RWPE2 (cell line): ENCODE results near the gene ADGRL2.

ENCODE experiments used
- ATAC-seq: fragments of 200-7000 bp; cut with Tn5 transposase; 3 replicates; pipeline ENCODE4 v1.9.1; 2021; ENCODE audit warnings: low read depth
- DNase-seq: peaks from one replicate; pipeline ENCODE4 v3.0.0-alpha.2; 2020; ENCODE audit warnings: low spot score
- H3K27ac ChIP-seq: fragments of 450-650 bp; 2 replicates; pipeline ENCODE4 v1.5.1; 2017; ENCODE audit warnings: mild to moderate bottlenecking; ENCODE audit not compliant: poor library complexity, severe bottlenecking
- H3K27me3 ChIP-seq: fragments of 250-450 bp; sonication (Bioruptor Pico); 2 replicates; pipeline ENCODE4 v1.5.1; 2021; ENCODE audit warnings: mild to moderate bottlenecking, moderate library complexity; ENCODE audit not compliant: insufficient read depth, poor library complexity, severe bottlenecking
- H3K36me3 ChIP-seq: fragments of 250-450 bp; sonication (Bioruptor Pico); 2 replicates; pipeline ENCODE4 v1.5.1; 2020; ENCODE audit warnings: low read depth, mild to moderate bottlenecking, moderate library complexity
- H3K4me1 ChIP-seq: fragments of 250-450 bp; sonication (Bioruptor Pico); 2 replicates; pipeline ENCODE4 v1.5.1; 2021; ENCODE audit warnings: mild to moderate bottlenecking, moderate library complexity; ENCODE audit not compliant: insufficient read depth, poor library complexity, severe bottlenecking
- H3K4me3 ChIP-seq: fragments of 250-450 bp; sonication (Bioruptor Pico); 2 replicates; pipeline ENCODE4 v1.5.1; 2021; ENCODE audit warnings: mild to moderate bottlenecking, moderate library complexity; ENCODE audit not compliant: severe bottlenecking
- H3K9me3 ChIP-seq: fragments of 250-450 bp; sonication (Bioruptor Pico); 2 replicates; pipeline ENCODE4 v1.5.1; 2021; ENCODE audit warnings: mild to moderate bottlenecking, moderate library complexity; ENCODE audit not compliant: severe bottlenecking
- CTCF ChIP-seq: fragments of 450-650 bp; IDR thresholded peaks from one replicate; pipeline ENCODE4 v1.5.1; 2017; ENCODE audit warnings: mild to moderate bottlenecking, moderate library complexity; ENCODE audit not compliant: poor library complexity, severe bottlenecking

The ADGRL2 gene

GRCh38 chr1:81974883-81975555 lies 174.3 kb downstream of the ADGRL2 start:
- no peaks in the 10 kb centered on the region for H3K36me3 ChIP-seq
- ATAC-seq (no peak), DNase-seq (no peak)
- no peak overlapping the region for H3K4me3 ChIP-seq
- no peak overlapping the region for H3K27ac ChIP-seq
- TF ChIP-seq CTCF = no peak
- H3K27me3 ChIP-seq = no peaks in the 10 kb centered on the region
- H3K9me3 ChIP-seq = no peaks in the 10 kb centered on the region
- H3K4me1 ChIP-seq = no peaks in the 10 kb centered on the region

- Histone ChIP-seq H3K27ac (no peak overlapping the region), H3K4me3 (no peak overlapping the region), H3K27me3 (no peaks in the 10 kb centered on the region), H3K4me1 (no peaks in the 10 kb centered on the region), H3K9me3 (no peaks in the 10 kb centered on the region), H3K36me3 (no peaks in the 10 kb centered on the region)
- ATAC-seq (no peak), DNase-seq (no peak)
- no peak for TF ChIP-seq CTCF
Measured at GRCh38 chr1:81976539-81976938, 175.8 kb downstream of the ADGRL2 start.

GRCh38 chr1:81978945-81979344 lies 178.2 kb downstream of the ADGRL2 start:
- no peak for ATAC-seq

GRCh38 chr1:81982523-81982922 lies 181.8 kb downstream of the ADGRL2 start:
- no peaks in the 10 kb centered on the region for H3K4me1 ChIP-seq
- H3K4me3 ChIP-seq = no peak overlapping the region
- DNase-seq (no peak), ATAC-seq (no peak)
- peaks cover 6% of the 10 kb centered on the region; the same call in 1 of the 2 replicates for H3K36me3 ChIP-seq
- no peak overlapping the region for H3K27ac ChIP-seq
- H3K9me3 ChIP-seq = no peaks in the 10 kb centered on the region
- no peaks in the 10 kb centered on the region for H3K27me3 ChIP-seq
- TF ChIP-seq CTCF = no peak

More at GRCh38 chr1:81978945-81979344, 178.2 kb downstream of the ADGRL2 start:
- no peak for DNase-seq
- no peaks in the 10 kb centered on the region for H3K4me1 ChIP-seq
- no peaks in the 10 kb centered on the region for H3K36me3 ChIP-seq
- H3K27me3 ChIP-seq = no peaks in the 10 kb centered on the region
- no peaks in the 10 kb centered on the region for H3K9me3 ChIP-seq
- H3K27ac ChIP-seq = no peak overlapping the region
- no peak overlapping the region for H3K4me3 ChIP-seq
- TF ChIP-seq CTCF = no peak

- TF ChIP-seq CTCF = no peak
- Histone ChIP-seq H3K4me1 (no peaks in the 10 kb centered on the region), H3K27ac (no peak overlapping the region), H3K36me3 (peaks cover 5% of the 10 kb centered on the region; the same call in 1 of the 2 replicates), H3K27me3 (no peaks in the 10 kb centered on the region), H3K9me3 (no peaks in the 10 kb centered on the region), H3K4me3 (no peak overlapping the region)
- no peak for ATAC-seq
- DNase-seq = no peak
Measured at GRCh38 chr1:81989524-81989923, 188.8 kb downstream of the ADGRL2 start.
